K562 (cell line): ENCODE measurements around the gene RAMP2. TPM values are rescaled to one million over a fixed set of nuclear protein-coding genes. Genes with fewer than 3 reads are reported as not detected.

Source experiments
- ATAC-seq: fragments of 200-7000 bp; cut with Tn5 transposase; 3 replicates; pipeline ENCODE4 v1.9.1; 2020; ENCODE audit warnings: moderate library complexity
- BruUV-seq: library from RNA; stranded (reverse); fragments of 400-500 nt; replicated peaks from 2 replicates; lab custom pipeline; 2021; lab: Mats Ljungman, UMichigan
- CTCF ChIA-PET: fragments of 300-600 bp; formaldehyde crosslinking; extraction: SDS; loops from one replicate; lab custom pipeline; 2021; ENCODE audit warnings: low intra/inter-chr PET ratio; lab: Yijun Ruan, JAX
- POLR2A ChIA-PET: fragments of 300-600, 350-650 bp; sonication (Branson Sonifier 250); formaldehyde crosslinking; extraction: SDS; loops from one replicate; lab custom pipeline; 2021; ENCODE audit warnings: antibody characterized with exemption, inconsistent platforms; lab: Yijun Ruan, JAX
- DNase-seq, 4 experiments: peaks; one replicate each; pipeline versions ENCODE4 v3.0.0 to v3.0.0-alpha.2; 2011 to 2018; ENCODE audit warnings: low spot score in 3 of 4, mixed read lengths in 3 of 4; ENCODE audit errors: extremely low read depth in 1 of 4
- FAIRE-seq: peaks from 2 replicates; lab custom pipeline; 2011; peaks lifted over from hg19 to GRCh38; lab: Jason Lieb, UNC
- H2AFZ ChIP-seq: 2 replicates; pipeline ENCODE4 v1.6.0; 2011; ENCODE audit warnings: low read depth, low read length, control low read depth, inconsistent platforms
- H3K27ac ChIP-seq: fragments of 200-600 bp; 3 replicates; pipeline ENCODE4 v1.8.0; 2011; ENCODE audit warnings: low read depth, mild to moderate bottlenecking, control low read depth, inconsistent platforms, low read length, moderate library complexity, mixed read lengths; ENCODE audit errors: extremely low read depth
- H3K27me3 ChIP-seq, 2 experiments: fragments of 300-600 bp in 1 of 2; 2 replicates in 1 of 2; 3 replicates in 1 of 2; pipeline versions ENCODE4 v1.6.0 to v1.8.0; 2011; ENCODE audit warnings: inconsistent platforms in 2 of 2, low read length in 2 of 2, mild to moderate bottlenecking in 1 of 2, mixed read lengths in 1 of 2, moderate library complexity in 1 of 2; ENCODE audit not compliant: control insufficient read depth in 2 of 2, insufficient read depth in 2 of 2
- H3K36me3 ChIP-seq: fragments of 300-600 bp; 3 replicates; pipeline ENCODE4 v1.8.0; 2011; ENCODE audit warnings: mild to moderate bottlenecking, low read length, inconsistent platforms; ENCODE audit not compliant: control insufficient read depth, insufficient read depth
- H3K4me1 ChIP-seq, 2 experiments: fragments of 200-600 bp in 1 of 2; replicated peaks in 1 of 2; 2 replicates in 1 of 2; 3 replicates in 1 of 2; pipeline versions ENCODE4 v1.5.1 to v1.8.0; 2011; ENCODE audit warnings: inconsistent platforms in 2 of 2, low read length in 2 of 2, mild to moderate bottlenecking in 1 of 2, mixed read lengths in 1 of 2, moderate library complexity in 1 of 2; ENCODE audit not compliant: control insufficient read depth in 2 of 2, insufficient read depth in 2 of 2
- H3K4me2 ChIP-seq: 2 replicates; pipeline ENCODE4 v1.6.1; 2011; ENCODE audit warnings: low read length, control low read depth, inconsistent platforms, mixed read lengths; ENCODE audit not compliant: insufficient read depth
- H3K4me3 ChIP-seq: fragments of 200-600 bp; sonication (generic), shearing (Covaris generic); 2 replicates; pipeline ENCODE4 v1.5.1; 2016; ENCODE audit warnings: control low read depth, inconsistent platforms
- H3K79me2 ChIP-seq: fragments of 200-600 bp; 3 replicates; pipeline ENCODE4 v1.8.0; 2011; ENCODE audit warnings: low read length, inconsistent platforms; ENCODE audit not compliant: control insufficient read depth, insufficient read depth
- H3K9ac ChIP-seq, 2 experiments: 2 replicates each; pipeline versions ENCODE4 v1.6.0 to v1.6.1; 2011; ENCODE audit warnings: low read depth in 2 of 2, low read length in 2 of 2, control low read depth in 1 of 2, inconsistent platforms in 1 of 2, mild to moderate bottlenecking in 1 of 2, mixed read lengths in 1 of 2; ENCODE audit not compliant: insufficient read depth in 1 of 2
- H3K9me1 ChIP-seq: one replicate; pipeline ENCODE4 v1.6.0; 2011; ENCODE audit warnings: inconsistent platforms, mild to moderate bottlenecking, low read length, moderate library complexity; ENCODE audit not compliant: control insufficient read depth, insufficient read depth
- H3K9me3 ChIP-seq: replicated peaks from 2 replicates; pipeline ENCODE4 v1.5.1; 2011; ENCODE audit warnings: low read depth, low read length, inconsistent platforms; ENCODE audit not compliant: control insufficient read depth, insufficient read depth
- H4K20me1 ChIP-seq: replicated peaks from 2 replicates; pipeline ENCODE4 v1.6.1; 2011; ENCODE audit warnings: low read length, inconsistent platforms, mixed read lengths; ENCODE audit not compliant: control insufficient read depth, insufficient read depth
- ATF3 ChIP-seq, 2 experiments: fragments of 450-650 bp in 1 of 2; sonication (generic) in 1 of 2; formaldehyde crosslinking in 1 of 2; IDR thresholded peaks in 1 of 2; conservative IDR thresholded peaks in 1 of 2; 2 replicates each; pipeline versions ENCODE4 v1.6.1 to v1.8.1; 2016 to 2023; ENCODE audit warnings: mild to moderate bottlenecking in 2 of 2, moderate library complexity in 2 of 2, inconsistent platforms in 1 of 2, missing genetic modification reagents in 1 of 2
- BRD9 ChIP-seq: fragments of 450-650 bp; IDR thresholded peaks from 2 replicates; pipeline ENCODE4 v1.6.1; 2018; ENCODE audit warnings: low read depth; ENCODE audit not compliant: partially characterized antibody
- HOXB6 ChIP-seq: fragments of 250-450 bp; sonication (Bioruptor Pico); IDR thresholded peaks from 2 replicates; pipeline ENCODE4 v1.5.1; 2022; ENCODE audit warnings: mild to moderate bottlenecking, borderline replicate concordance
- HSF4 ChIP-seq: fragments of 250-450 bp; sonication (Bioruptor Pico); IDR thresholded peaks from 2 replicates; pipeline ENCODE4 v2.1.2; 2022; ENCODE audit warnings: mild to moderate bottlenecking, moderate library complexity, borderline replicate concordance
- LEF1 ChIP-seq: fragments of 450-650 bp; IDR thresholded peaks from 2 replicates; pipeline ENCODE4 v1.6.1; 2016; ENCODE audit warnings: mild to moderate bottlenecking
- NFIC ChIP-seq: fragments of 450-650 bp; IDR thresholded peaks from 2 replicates; pipeline ENCODE4 v1.6.1; 2017; ENCODE audit warnings: mild to moderate bottlenecking, inconsistent platforms
- NR0B1 ChIP-seq: fragments of 450-650 bp; IDR thresholded peaks from one replicate; pipeline ENCODE4 v1.6.1; 2018; ENCODE audit warnings: mild to moderate bottlenecking, moderate library complexity; ENCODE audit not compliant: partially characterized antibody
- PRPF4 ChIP-seq: fragments of 200-400 bp; formaldehyde crosslinking; IDR thresholded peaks from one replicate; pipeline ENCODE4 v1.6.1; 2017; ENCODE audit warnings: low read length, low read depth, mild to moderate bottlenecking; ENCODE audit not compliant: insufficient read depth, poor library complexity, severe bottlenecking
- RBM17 ChIP-seq: fragments of 200-400 bp; formaldehyde crosslinking; IDR thresholded peaks from 2 replicates; pipeline ENCODE4 v1.6.1; 2017; ENCODE audit warnings: low read depth, mild to moderate bottlenecking, low read length, borderline replicate concordance
- RCOR1 ChIP-seq, 2 experiments: IDR thresholded peaks; 2 replicates each; pipeline ENCODE4 v1.6.1; 2012; ENCODE audit warnings: low read depth in 2 of 2, low read length in 2 of 2, borderline replicate concordance in 1 of 2, improper control_type of control experiment in 1 of 2
- TAF7 ChIP-seq: fragments of 450-650 bp; IDR thresholded peaks from 2 replicates; pipeline ENCODE4 v1.6.1; 2016; ENCODE audit warnings: missing genetic modification characterization, missing compliant biosample characterization
- TCF7 ChIP-seq: sonication (generic); IDR thresholded peaks from 2 replicates; pipeline ENCODE4 v1.6.1; 2016; ENCODE audit warnings: antibody characterized with exemption, borderline replicate concordance
- TCFL5 ChIP-seq: fragments of 250-450 bp; sonication (Bioruptor Pico); conservative IDR thresholded peaks from 2 replicates; pipeline ENCODE4 v1.6.1; 2021; ENCODE audit warnings: mild to moderate bottlenecking, moderate library complexity, matching md5 sums
- TFE3 ChIP-seq: fragments of 450-650 bp; formaldehyde crosslinking; IDR thresholded peaks from 2 replicates; pipeline ENCODE4 v1.4.0; 2020; ENCODE audit warnings: mild to moderate bottlenecking, mixed read lengths
- ZNF121 ChIP-seq: sonication (generic); formaldehyde crosslinking; conservative IDR thresholded peaks from 2 replicates; pipeline ENCODE4 v1.8.0; 2022; ENCODE audit warnings: missing genetic modification reagents
- ZNF146 ChIP-seq: IDR thresholded peaks from one replicate; pipeline ENCODE4 v1.6.1; 2018; ENCODE audit warnings: missing compliant biosample characterization; ENCODE audit not compliant: unreplicated experiment
- ZNF197 ChIP-seq: fragments of 200-800 bp; sonication (Bioruptor generic); IDR thresholded peaks from 2 replicates; pipeline ENCODE4 v1.6.1; 2016; ENCODE audit warnings: low read depth, missing genetic modification characterization, missing compliant biosample characterization
- WGBS: fragments of 100-300 bp; shearing (Covaris generic); methylation state at CpG from one replicate; pipeline ENCODE4 v1.1.6; 2016; ENCODE audit warnings: low coverage, mixed read lengths; ENCODE audit not compliant: insufficient coverage; ENCODE audit errors: missing lambda C conversion rate; 5-methylcytosine and 5-hydroxymethylcytosine counted together
- in situ Hi-C: fragments of 300-500 bp; cut with MboI; formaldehyde crosslinking; loops from 4 replicates; pipeline ENCODE4 v1.15.0; 2018; ENCODE audit warnings: inconsistent platforms, mixed read lengths
- intact Hi-C: fragments of 100-400 bp; cut with micrococcal nuclease; formaldehyde crosslinking; loops from 2 replicates; pipeline ENCODE4 v1.14.2; 2022
- polyA plus RNA-seq, 8 experiments: library from polyadenylated mRNA; depleted of rRNA in 4 of 8; stranded (reverse) in 5 of 8; unstranded in 3 of 8; fragments of >200 nt; fragmentation: Nextera tagmentation in 2 of 8; fragmentation: Illumina TruSeq in 1 of 8; extraction: Ambion mirVana in 2 of 8; extraction: Trizol in 1 of 8; gene quantifications; 2 replicates each; pipeline versions ENCODE4 v1.2.1 to v1.2.3, GENCODE V29; 2011 to 2014; ENCODE audit warnings: inconsistent platforms in 1 of 8, missing spikeins in 1 of 8
- total RNA-seq, 7 experiments: library from RNA; depleted of rRNA in 6 of 7; stranded (reverse); fragments of >200 nt in 6 of 7; fragmentation: Illumina TruSeq in 2 of 7; extraction: Trizol in 2 of 7; gene quantifications; 2 replicates each; pipeline versions ENCODE4 v1.2.1 to v1.2.3, GENCODE V29; 2011 to 2021; ENCODE audit warnings: low replicate concordance in 1 of 7

The RAMP2 gene
- total and polyA plus RNA-seq, 9 of the 15 experiments (the other 6 are each of a cell fraction or from before 2014, with no cell fraction given), result not detected

GRCh38 chr17:42779936-42780850 lies 19.2 kb downstream of the RAMP2 start, which contains the start of gene WNK4:
WNK4 (plus strand) TSS chr17:42780610; CDS start chr17:42780699, 89 bp downstream.
- peak within 1 kb of the TSS; percentile 85 for H3K27ac ChIP-seq
- in situ Hi-C loops, result no loop called here
- peak within 1 kb of the TSS; percentile 82 to 98 for H3K9ac ChIP-seq
- under 1% methylated on average over 47 of the region's 65 CpGs for WGBS
- peak within 1 kb of the TSS; percentile 69; the same call in 1 of the 2 replicates for H2AFZ ChIP-seq
- ATAC-seq (peak; percentile 89), FAIRE-seq (peak; percentile 100), DNase-seq (peak; percentile 93 to 98 (median 96))
- peak within 1 kb of the TSS; percentile 76 for H3K4me2 ChIP-seq
- no TSS peak for BruUV-seq
- peaks cover 69% of the 10 kb centered on the region for H3K36me3 ChIP-seq
- H3K9me1 ChIP-seq, result no peaks in the 10 kb centered on the region
- no peaks in the 10 kb centered on the region for H3K27me3 ChIP-seq
- peaks cover 39% of the 10 kb centered on the region for H3K79me2 ChIP-seq
- H3K4me1 ChIP-seq, result peaks cover 51 to 76% of the 10 kb centered on the region in 2 experiments
- peak within 1 kb of the TSS; percentile 53 for H3K4me3 ChIP-seq
- intact Hi-C loops, result no loop called here
- no peaks in the 10 kb centered on the region for H3K9me3 ChIP-seq
- no peaks in the 10 kb centered on the region for H4K20me1 ChIP-seq
- CTCF ChIA-PET, result no interaction called here
- POLR2A ChIA-PET, result interaction anchor here (0.5 to 5.2 kb wide), 11 partner anchors 8 to 585 kb away, joined by 3 to 47 read pairs (median 4); partner anchors contain the start of genes BECN1, CNTD1 and COA3
- no peak for TF ChIP-seq HOXB6 (CRISPR knock-in tag)
- TF ChIP-seq NFIC, result peak; percentile 76
- peak; percentile 12 to 90; a peak in 3 of 4 replicates for TF ChIP-seq RCOR1 (IDR thresholded peaks at IDR 0.05; ENCODE audit: borderline replicate concordance in 1 of 2, low read depth in 2 of 2, low read length in 2 of 2)
- no peak for TF ChIP-seq TFE3 (CRISPR knock-in tag)
- no peak for TF ChIP-seq NR0B1
- 0 out of 2 replicates have a peak, but pooled peaks have one; percentile 32 for TF ChIP-seq TCF7
- TF ChIP-seq LEF1, result peak; percentile 94
- no peak for TF ChIP-seq BRD9
- TF ChIP-seq ZNF121 (CRISPR knock-in tag), result no peak
- TF ChIP-seq RBM17, result no peak
- no peak for TF ChIP-seq TCFL5 (CRISPR knock-in tag)
- TF ChIP-seq ATF3 (IDR thresholded peaks at IDR 0.05), result 0 out of 2 replicates have a peak, but pooled peaks have one; percentile 13
- no peak for TF ChIP-seq ATF3 (CRISPR knock-in tag; conservative IDR thresholded peaks at IDR 0.05)
- no peak for TF ChIP-seq ZNF146 (CRISPR knock-in tag)
- no peak for TF ChIP-seq HSF4 (CRISPR knock-in tag)
- TF ChIP-seq PRPF4, result no peak
- TF ChIP-seq TAF7, result no peak
- TF ChIP-seq ZNF197, result no peak
